ENCODE results near the gene IKZF2. TPM values are rescaled to one million over a fixed set of nuclear protein-coding genes. Genes with fewer than 3 reads are reported as not detected.

IKZF2 gene
- total and polyA plus RNA-seq, 4 donors, result 0.63 to 17.1 (median 5.7) TPM

GRCh38 chr2:213177679-213178078, 26.3 kb upstream of the IKZF2 start:
- Histone ChIP-seq H3K36me3 (ENCODE audit: control insufficient read depth in 1 of 2, insufficient read depth in 2 of 2, low read length in 1 of 2) (no peaks in the 10 kb centered on the region), H3K27ac (ENCODE audit: low read depth in 1 of 2, low read length in 2 of 2) (no peak overlapping the region), H3K4me3 (ENCODE audit: low read length in 2 of 2) (no peak overlapping the region), H3K4me1 (ENCODE audit: control insufficient read depth in 1 of 2, insufficient read depth in 2 of 2, low read length in 2 of 2) (no peaks in the 10 kb centered on the region), H3K9me3 (ENCODE audit: control insufficient read depth, low read length) (no peaks in the 10 kb centered on the region), H3K27me3 (ENCODE audit: control insufficient read depth in 1 of 2, insufficient read depth in 2 of 2, low read length in 1 of 2) (no peaks in the 10 kb centered on the region)
- intact Hi-C loops (cut with DNase I), result no loop called here
- no peak for ATAC-seq (ENCODE audit: low FRiP score)
- DNase-seq, result no peak
- WGBS, 2 donors, result 96 to 99% methylated on average over 1 of the region's 1 CpG

GRCh38 chr2:213175673-213176247, 24.3 kb upstream of the IKZF2 start:
- no peaks in the 10 kb centered on the region for H3K9me3 ChIP-seq (ENCODE audit: control insufficient read depth, low read length)
- no peaks in the 10 kb centered on the region for H3K27me3 ChIP-seq (ENCODE audit: control insufficient read depth in 1 of 2, insufficient read depth in 2 of 2, low read length in 1 of 2)
- no peak overlapping the region for H3K4me3 ChIP-seq (ENCODE audit: low read length in 2 of 2)
- 85 to 87% methylated on average over 1 of the region's 1 CpG for WGBS, 2 donors
- ATAC-seq (ENCODE audit: low FRiP score) (no peak), DNase-seq (no peak)
- no peaks in the 10 kb centered on the region for H3K36me3 ChIP-seq (ENCODE audit: control insufficient read depth in 1 of 2, insufficient read depth in 2 of 2, low read length in 1 of 2)
- H3K4me1 ChIP-seq (ENCODE audit: control insufficient read depth in 1 of 2, insufficient read depth in 2 of 2, low read length in 2 of 2), result no peaks in the 10 kb centered on the region
- H3K27ac ChIP-seq (ENCODE audit: low read depth in 1 of 2, low read length in 2 of 2), result no peak overlapping the region
- intact Hi-C loops (cut with DNase I), result no loop called here

- no peaks in the 10 kb centered on the region for H3K9me3 ChIP-seq (ENCODE audit: control insufficient read depth, low read length)
- WGBS, 2 donors, result 71 to 74% methylated on average over 1 of the region's 1 CpG
- ATAC-seq (ENCODE audit: low FRiP score), result no peak
- no peak for DNase-seq
- H3K4me3 ChIP-seq (ENCODE audit: low read length in 2 of 2), result no peak overlapping the region
- intact Hi-C loops (cut with DNase I), result no loop called here
- no peaks in the 10 kb centered on the region for H3K36me3 ChIP-seq (ENCODE audit: control insufficient read depth in 1 of 2, insufficient read depth in 2 of 2, low read length in 1 of 2)
- no peaks in the 10 kb centered on the region for H3K27me3 ChIP-seq (ENCODE audit: control insufficient read depth in 1 of 2, insufficient read depth in 2 of 2, low read length in 1 of 2)
- peak overlapping the region in 1 of 2 donors; percentile 42 for H3K27ac ChIP-seq (ENCODE audit: low read depth in 1 of 2, low read length in 2 of 2)
- H3K4me1 ChIP-seq (ENCODE audit: control insufficient read depth in 1 of 2, insufficient read depth in 2 of 2, low read length in 2 of 2), result no peaks in the 10 kb centered on the region
Observed at GRCh38 chr2:213172641-213173040, 21.2 kb upstream of the IKZF2 start.

- Histone ChIP-seq H3K4me3 (ENCODE audit: low read length in 2 of 2) (no peak overlapping the region), H3K9me3 (ENCODE audit: control insufficient read depth, low read length) (no peaks in the 10 kb centered on the region), H3K36me3 (ENCODE audit: control insufficient read depth in 1 of 2, insufficient read depth in 2 of 2, low read length in 1 of 2) (no peaks in the 10 kb centered on the region), H3K27me3 (ENCODE audit: control insufficient read depth in 1 of 2, insufficient read depth in 2 of 2, low read length in 1 of 2) (no peaks in the 10 kb centered on the region), H3K27ac (ENCODE audit: low read depth in 1 of 2, low read length in 2 of 2) (no peak overlapping the region), H3K4me1 (ENCODE audit: control insufficient read depth in 1 of 2, insufficient read depth in 2 of 2, low read length in 2 of 2) (no peaks in the 10 kb centered on the region)
- 88 to 90% methylated on average over 4 of the region's 4 CpGs for WGBS, 2 donors
- intact Hi-C loops (cut with DNase I), result no loop called here
- DNase-seq (no peak), ATAC-seq (ENCODE audit: low FRiP score) (no peak)
Observed at GRCh38 chr2:213171147-213171546, 19.7 kb upstream of the IKZF2 start.

GRCh38 chr2:213167271-213167930, 16.0 kb upstream of the IKZF2 start:
- H3K36me3 ChIP-seq (ENCODE audit: control insufficient read depth in 1 of 2, insufficient read depth in 2 of 2, low read length in 1 of 2), result no peaks in the 10 kb centered on the region
- intact Hi-C loops (cut with DNase I), result loop anchor here in 1 of 2 donors (10.0 kb wide), 1 partner anchor 483 kb away; no protein-coding TSS in a partner anchor
- 86 to 93% methylated on average over 2 of the region's 2 CpGs for WGBS, 2 donors
- no peaks in the 10 kb centered on the region for H3K9me3 ChIP-seq (ENCODE audit: control insufficient read depth, low read length)
- H3K27ac ChIP-seq (ENCODE audit: low read depth in 1 of 2, low read length in 2 of 2), result no peak overlapping the region
- DNase-seq (no peak), ATAC-seq (ENCODE audit: low FRiP score) (no peak)
- H3K4me1 ChIP-seq (ENCODE audit: control insufficient read depth in 1 of 2, insufficient read depth in 2 of 2, low read length in 2 of 2), result no peaks in the 10 kb centered on the region
- H3K4me3 ChIP-seq (ENCODE audit: low read length in 2 of 2), result no peak overlapping the region
- H3K27me3 ChIP-seq (ENCODE audit: control insufficient read depth in 1 of 2, insufficient read depth in 2 of 2, low read length in 1 of 2), result no peaks in the 10 kb centered on the region

- H3K36me3 ChIP-seq (ENCODE audit: control insufficient read depth in 1 of 2, insufficient read depth in 2 of 2, low read length in 1 of 2), result no peaks in the 10 kb centered on the region
- no peak for ATAC-seq (ENCODE audit: low FRiP score)
Observed at GRCh38 chr2:213166109-213166508, 14.7 kb upstream of the IKZF2 start.

GRCh38 chr2:213164263-213164662, 12.9 kb upstream of the IKZF2 start:
- Histone ChIP-seq H3K4me3 (ENCODE audit: low read length in 2 of 2) (no peak overlapping the region), H3K9me3 (ENCODE audit: control insufficient read depth, low read length) (no peaks in the 10 kb centered on the region), H3K4me1 (ENCODE audit: control insufficient read depth in 1 of 2, insufficient read depth in 2 of 2, low read length in 2 of 2) (peaks cover 0 to 4% of the 10 kb centered on the region in 2 donors), H3K27me3 (ENCODE audit: control insufficient read depth in 1 of 2, insufficient read depth in 2 of 2, low read length in 1 of 2) (no peaks in the 10 kb centered on the region), H3K36me3 (ENCODE audit: control insufficient read depth in 1 of 2, insufficient read depth in 2 of 2, low read length in 1 of 2) (no peaks in the 10 kb centered on the region), H3K27ac (ENCODE audit: low read depth in 1 of 2, low read length in 2 of 2) (no peak overlapping the region)
- DNase-seq (no peak), ATAC-seq (ENCODE audit: low FRiP score) (no peak)
- intact Hi-C loops (cut with DNase I), result loop anchor here (5.0 to 10.0 kb wide), 2 partner anchors 48 to 479 kb away; no protein-coding TSS in a partner anchor

More at GRCh38 chr2:213166109-213166508, 14.7 kb upstream of the IKZF2 start:
- intact Hi-C loops (cut with DNase I), result loop anchor here in 1 of 2 donors (10.0 kb wide), 1 partner anchor 481 kb away; no protein-coding TSS in a partner anchor
- H3K4me3 ChIP-seq (ENCODE audit: low read length in 2 of 2), result no peak overlapping the region
- H3K27ac ChIP-seq (ENCODE audit: low read depth in 1 of 2, low read length in 2 of 2), result no peak overlapping the region
- peaks cover 0 to 4% of the 10 kb centered on the region in 2 donors for H3K4me1 ChIP-seq (ENCODE audit: control insufficient read depth in 1 of 2, insufficient read depth in 2 of 2, low read length in 2 of 2)
- DNase-seq, result no peak
- H3K27me3 ChIP-seq (ENCODE audit: control insufficient read depth in 1 of 2, insufficient read depth in 2 of 2, low read length in 1 of 2), result no peaks in the 10 kb centered on the region
- no peaks in the 10 kb centered on the region for H3K9me3 ChIP-seq (ENCODE audit: control insufficient read depth, low read length)

- Histone ChIP-seq H3K27ac (ENCODE audit: low read depth in 1 of 2, low read length in 2 of 2) (no peak overlapping the region), H3K4me3 (ENCODE audit: low read length in 2 of 2) (no peak overlapping the region), H3K27me3 (ENCODE audit: control insufficient read depth in 1 of 2, insufficient read depth in 2 of 2, low read length in 1 of 2) (no peaks in the 10 kb centered on the region), H3K36me3 (ENCODE audit: control insufficient read depth in 1 of 2, insufficient read depth in 2 of 2, low read length in 1 of 2) (no peaks in the 10 kb centered on the region), H3K9me3 (ENCODE audit: control insufficient read depth, low read length) (no peaks in the 10 kb centered on the region), H3K4me1 (ENCODE audit: control insufficient read depth in 1 of 2, insufficient read depth in 2 of 2, low read length in 2 of 2) (peaks cover 0 to 4% of the 10 kb centered on the region in 2 donors)
- DNase-seq (no peak), ATAC-seq (ENCODE audit: low FRiP score) (no peak)
- intact Hi-C loops (cut with DNase I), result loop anchor here (5.0 to 10.0 kb wide), 2 partner anchors 50 to 478 kb away; no protein-coding TSS in a partner anchor
- WGBS, 2 donors, result 76% methylated on average over 3 of the region's 3 CpGs
Observed at GRCh38 chr2:213162516-213163118, 11.2 kb upstream of the IKZF2 start.
